Osteoblast (primary cell): ENCODE data around the gene GLS2. TPM values are rescaled to one million over a fixed set of nuclear protein-coding genes. Genes with fewer than 3 reads are reported as not detected.

Source experiments
- DNase-seq: peaks from one replicate; pipeline ENCODE4 v3.0.0; 2011; ENCODE audit warnings: low spot score, mixed read lengths; ENCODE audit not compliant: insufficient read length; ENCODE audit errors: missing footprints
- H2AFZ ChIP-seq: 2 replicates; pipeline ENCODE4 v1.6.0; 2011; ENCODE audit warnings: mild to moderate bottlenecking, low read length
- H3K27ac ChIP-seq: 2 replicates; pipeline ENCODE4 v1.5.1; 2011; ENCODE audit warnings: mild to moderate bottlenecking, low read depth, low read length, moderate library complexity
- H3K27me3 ChIP-seq: 2 replicates; pipeline ENCODE4 v1.6.0; 2012; ENCODE audit warnings: mild to moderate bottlenecking, control low read depth, inconsistent platforms, low read length, moderate library complexity; ENCODE audit not compliant: insufficient read depth
- H3K36me3 ChIP-seq: 2 replicates; pipeline ENCODE4 v1.5.1; 2011; ENCODE audit warnings: mild to moderate bottlenecking, low read length, control low read depth, moderate library complexity; ENCODE audit not compliant: insufficient read depth
- H3K4me1 ChIP-seq: 2 replicates; pipeline ENCODE4 v1.5.1; 2011; ENCODE audit warnings: mild to moderate bottlenecking, low read length, control low read depth, moderate library complexity; ENCODE audit not compliant: insufficient read depth
- H3K4me2 ChIP-seq: 2 replicates; pipeline ENCODE4 v1.6.0; 2011; ENCODE audit warnings: mild to moderate bottlenecking, low read length; ENCODE audit not compliant: insufficient read depth
- H3K4me3 ChIP-seq: fragments of 200-600 bp; sonication (generic); 3 replicates; pipeline ENCODE4 v1.5.1; 2012; ENCODE audit warnings: mild to moderate bottlenecking, low read length, inconsistent platforms; ENCODE audit not compliant: insufficient read depth
- H3K79me2 ChIP-seq: 2 replicates; pipeline ENCODE4 v1.6.0; 2012; ENCODE audit warnings: mild to moderate bottlenecking, low read length, control low read depth, inconsistent platforms; ENCODE audit not compliant: insufficient read depth
- H3K9me3 ChIP-seq: 2 replicates; pipeline ENCODE4 v1.5.1; 2011; ENCODE audit warnings: low read depth, low read length, control low read depth
- H4K20me1 ChIP-seq: 2 replicates; pipeline ENCODE4 v1.6.0; 2012; ENCODE audit warnings: mild to moderate bottlenecking, low read length, control low read depth; ENCODE audit not compliant: insufficient read depth
- total RNA-seq: library from RNA; depleted of rRNA; stranded (reverse); fragments of >200 nt; gene quantifications from 2 replicates; pipeline ENCODE4 v1.2.3, GENCODE V29; 2012
- TF ChIP-seq, protein P1 (sequence below): IDR thresholded peaks from 2 replicates; pipeline ENCODE4 v1.5.1; 2011; ENCODE audit warnings: mild to moderate bottlenecking, low read depth, low read length, moderate library complexity; ENCODE audit errors: extremely low read depth

The GLS2 gene
- total RNA-seq, result 0.36 TPM in 1 of 2 replicates, not detected in the other

DNA sequence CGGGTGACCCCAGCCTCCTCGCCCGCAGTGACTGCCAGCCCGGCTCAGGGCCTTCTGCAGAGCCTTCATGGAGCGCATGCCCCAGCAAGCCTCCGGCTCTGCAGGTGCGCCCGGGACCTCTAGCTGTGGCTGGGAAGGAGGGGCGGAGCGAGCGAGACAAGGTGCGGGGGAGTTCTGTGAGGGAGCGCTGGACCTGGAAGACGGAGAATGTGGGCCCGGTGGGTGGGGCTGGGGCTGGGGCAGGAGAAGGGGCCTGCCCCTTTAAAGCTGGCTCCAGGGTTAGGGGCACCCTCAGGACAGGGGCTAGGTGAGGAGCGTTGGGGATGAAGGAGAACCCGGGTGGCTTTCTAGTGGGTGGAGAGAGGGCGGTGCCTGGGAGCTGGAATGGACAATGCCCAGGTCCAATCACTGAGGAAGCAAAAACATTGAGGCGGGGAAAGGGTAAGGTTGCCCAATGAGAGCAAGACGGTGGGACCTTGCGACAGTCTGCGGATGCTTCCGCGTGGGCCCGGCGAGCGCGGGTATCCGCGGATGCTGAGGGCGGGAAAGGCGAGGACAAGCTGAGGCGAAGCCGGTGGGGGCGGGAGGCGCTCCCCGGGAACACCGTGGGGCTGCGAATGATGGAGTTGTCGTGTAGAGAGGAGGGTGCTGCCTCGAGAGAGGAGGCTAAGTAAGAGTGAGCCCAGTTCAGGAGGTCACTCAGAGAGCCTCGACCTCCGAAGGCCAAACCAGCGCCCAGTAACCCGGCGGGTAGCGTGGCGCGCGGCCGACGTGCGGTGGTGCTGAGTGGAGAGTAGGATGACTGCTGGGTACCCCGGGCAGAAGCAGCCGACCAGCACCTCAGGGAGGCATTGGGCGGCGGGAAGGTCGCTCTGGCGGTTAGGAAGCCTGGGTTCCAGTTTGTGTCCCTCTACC is at the start of gene GLS2:
Gene GLS2 (minus strand): TSS at position 121 of the 915 bp plus-strand sequence. CDS start 43 bp downstream, at position 78.
- H3K27me3 ChIP-seq, result peaks cover 52% of the 10 kb centered on the region
- H3K4me2 ChIP-seq, result peak within 1 kb of the TSS; percentile 87
- H3K79me2 ChIP-seq, result no peaks in the 10 kb centered on the region
- H3K9me3 ChIP-seq, result no peaks in the 10 kb centered on the region
- H2AFZ ChIP-seq, result peak within 1 kb of the TSS; percentile 82
- no peaks in the 10 kb centered on the region for H3K36me3 ChIP-seq
- TF ChIP-seq, protein P1, sequence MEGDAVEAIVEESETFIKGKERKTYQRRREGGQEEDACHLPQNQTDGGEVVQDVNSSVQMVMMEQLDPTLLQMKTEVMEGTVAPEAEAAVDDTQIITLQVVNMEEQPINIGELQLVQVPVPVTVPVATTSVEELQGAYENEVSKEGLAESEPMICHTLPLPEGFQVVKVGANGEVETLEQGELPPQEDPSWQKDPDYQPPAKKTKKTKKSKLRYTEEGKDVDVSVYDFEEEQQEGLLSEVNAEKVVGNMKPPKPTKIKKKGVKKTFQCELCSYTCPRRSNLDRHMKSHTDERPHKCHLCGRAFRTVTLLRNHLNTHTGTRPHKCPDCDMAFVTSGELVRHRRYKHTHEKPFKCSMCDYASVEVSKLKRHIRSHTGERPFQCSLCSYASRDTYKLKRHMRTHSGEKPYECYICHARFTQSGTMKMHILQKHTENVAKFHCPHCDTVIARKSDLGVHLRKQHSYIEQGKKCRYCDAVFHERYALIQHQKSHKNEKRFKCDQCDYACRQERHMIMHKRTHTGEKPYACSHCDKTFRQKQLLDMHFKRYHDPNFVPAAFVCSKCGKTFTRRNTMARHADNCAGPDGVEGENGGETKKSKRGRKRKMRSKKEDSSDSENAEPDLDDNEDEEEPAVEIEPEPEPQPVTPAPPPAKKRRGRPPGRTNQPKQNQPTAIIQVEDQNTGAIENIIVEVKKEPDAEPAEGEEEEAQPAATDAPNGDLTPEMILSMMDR, result no peak
- no peak within 1 kb of the TSS for H3K27ac ChIP-seq
- peaks cover 9% of the 10 kb centered on the region for H3K4me1 ChIP-seq
- peak within 1 kb of the TSS; percentile 70 for H3K4me3 ChIP-seq
- H4K20me1 ChIP-seq, result no peaks in the 10 kb centered on the region
- DNase-seq, result peak; percentile 98

DNA sequence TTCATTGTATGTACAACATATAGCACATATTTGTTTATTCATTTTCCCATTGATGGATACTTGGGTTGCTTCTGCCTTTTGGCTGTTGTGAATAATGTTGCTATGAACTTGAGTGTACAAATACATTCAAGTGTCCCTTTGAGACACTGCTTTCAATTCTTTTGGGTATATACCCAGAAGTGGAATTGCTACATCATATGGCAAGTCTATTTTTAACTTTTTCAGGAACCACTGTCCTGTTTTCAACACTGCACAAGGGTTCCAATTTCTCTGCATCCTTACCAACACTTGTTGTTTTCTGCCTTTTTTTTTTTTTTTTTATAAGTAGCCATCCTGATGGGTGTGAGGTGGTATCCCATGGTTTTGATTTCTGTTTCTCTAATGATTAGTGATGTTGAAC is 49.6 kb upstream of the GLS2 start:
- no peak for DNase-seq
- Histone ChIP-seq H3K36me3 (peaks cover 12% of the 10 kb centered on the region), H2AFZ (no peak overlapping the region), H3K27me3 (no peaks in the 10 kb centered on the region), H3K27ac (no peak overlapping the region), H3K4me2 (peak overlapping the region; percentile 53), H3K4me3 (peak overlapping the region; percentile 30), H3K9me3 (no peaks in the 10 kb centered on the region), H3K79me2 (peaks cover 88% of the 10 kb centered on the region), H3K4me1 (peaks cover 5% of the 10 kb centered on the region), H4K20me1 (peaks cover 27% of the 10 kb centered on the region)
- TF ChIP-seq, protein P1, result no peak

DNA sequence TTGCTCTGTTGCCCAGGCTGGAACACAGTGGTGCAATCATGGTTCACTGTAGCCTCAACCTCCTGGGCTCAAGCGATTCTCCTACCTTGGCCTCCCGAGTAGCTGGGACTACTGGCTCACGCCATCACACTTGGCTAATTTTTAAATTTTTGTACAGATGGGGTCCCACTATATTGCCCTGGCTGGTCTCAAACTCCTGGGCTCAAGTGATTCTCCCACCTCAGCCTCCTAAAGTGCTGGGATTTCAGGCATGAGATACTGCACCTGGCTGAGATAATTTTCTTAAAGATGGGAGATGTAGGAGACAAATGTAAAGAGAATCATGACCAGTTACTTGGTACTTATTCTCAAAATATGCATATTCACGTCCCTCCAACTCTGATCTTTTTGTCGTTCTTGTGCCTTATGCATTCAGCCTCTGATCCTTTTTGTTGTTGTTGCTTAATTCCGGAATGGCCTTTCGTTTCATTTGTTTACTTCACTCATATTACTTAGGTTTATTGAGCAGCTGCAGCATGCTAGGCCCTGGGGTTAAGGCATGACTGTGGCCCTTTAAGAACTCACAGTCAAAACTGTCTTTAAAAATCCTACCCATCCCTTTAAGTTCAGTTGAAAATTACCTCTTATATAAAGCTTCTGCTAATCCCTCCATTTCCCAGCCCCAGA is 42.6 kb upstream of the GLS2 start:
- DNase-seq, result no peak

More for the DNA sequence above, 42.6 kb upstream of the GLS2 start:
- Histone ChIP-seq H3K4me1 (peaks cover 18% of the 10 kb centered on the region), H3K4me2 (no peak overlapping the region), H2AFZ (no peak overlapping the region), H3K27me3 (no peaks in the 10 kb centered on the region), H3K36me3 (peaks cover 7% of the 10 kb centered on the region), H3K9me3 (no peaks in the 10 kb centered on the region), H3K4me3 (no peak overlapping the region), H4K20me1 (peaks cover 15% of the 10 kb centered on the region), H3K79me2 (peaks cover 93% of the 10 kb centered on the region), H3K27ac (no peak overlapping the region)
- TF ChIP-seq, protein P1, result no peak
